Measurements from ENCODE around the gene ADAMTS7. TPM values are rescaled to one million over a fixed set of nuclear protein-coding genes. Genes with fewer than 3 reads are reported as not detected.
"Not testable (repeated sequence)": the region's sequence is repeated elsewhere in the genome, so short reads cannot be mapped to it uniquely, and the experiment has no call there.

ADAMTS7 gene
- total RNA-seq, 1 donor from 2014 or later = 51.9 TPM

- TF ChIP-seq CTCF (conservative IDR thresholded peaks at IDR 0.05) = no peak
- Mint-ChIP-seq H3K27me3 (no peaks in the 10 kb centered on the region), H3K36me3 (no peaks in the 10 kb centered on the region), H3K4me3 (no peak overlapping the region), H3K27ac (no peak overlapping the region), H3K4me1 (ENCODE audit: unreplicated experiment) (no peaks in the 10 kb centered on the region), H3K9me3 (no peaks in the 10 kb centered on the region)
- no peak for DNase-seq (ENCODE audit: extremely low spot score, unreplicated experiment)
These were observed 35.8 kb downstream of the ADAMTS7 start for GRCh38 chr15:78775472-78775871.

GRCh38 chr15:78774451-78774990, 36.7 kb downstream of the ADAMTS7 start:
- H3K4me1 Mint-ChIP-seq (ENCODE audit: unreplicated experiment); DNase-seq (ENCODE audit: extremely low spot score, unreplicated experiment): not testable (repeated sequence)

GRCh38 chr15:78773765-78774450, 37.4 kb downstream of the ADAMTS7 start:
- not testable (repeated sequence) for H3K36me3 Mint-ChIP-seq; H3K9me3 Mint-ChIP-seq; H3K27ac Mint-ChIP-seq; DNase-seq (ENCODE audit: extremely low spot score, unreplicated experiment); H3K4me3 Mint-ChIP-seq; H3K27me3 Mint-ChIP-seq; H3K4me1 Mint-ChIP-seq (ENCODE audit: unreplicated experiment)

More at GRCh38 chr15:78774451-78774990, 36.7 kb downstream of the ADAMTS7 start:
- not testable (repeated sequence) for H3K36me3 Mint-ChIP-seq, H3K4me3 Mint-ChIP-seq, H3K27me3 Mint-ChIP-seq, H3K27ac Mint-ChIP-seq, H3K9me3 Mint-ChIP-seq

GRCh38 chr15:78772738-78773137, 38.5 kb downstream of the ADAMTS7 start:
- no peak for DNase-seq (ENCODE audit: extremely low spot score, unreplicated experiment)
- Mint-ChIP-seq H3K27ac (no peak overlapping the region), H3K9me3 (no peaks in the 10 kb centered on the region), H3K36me3 (no peaks in the 10 kb centered on the region), H3K4me3 (no peak overlapping the region), H3K4me1 (ENCODE audit: unreplicated experiment) (no peaks in the 10 kb centered on the region), H3K27me3 (no peaks in the 10 kb centered on the region)
- no peak for TF ChIP-seq CTCF (conservative IDR thresholded peaks at IDR 0.05)

- not testable (repeated sequence) for H3K4me1 Mint-ChIP-seq (ENCODE audit: unreplicated experiment); H3K4me3 Mint-ChIP-seq; H3K27ac Mint-ChIP-seq; H3K36me3 Mint-ChIP-seq; H3K27me3 Mint-ChIP-seq; DNase-seq (ENCODE audit: extremely low spot score, unreplicated experiment); H3K9me3 Mint-ChIP-seq
These were observed 39.7 kb downstream of the ADAMTS7 start for GRCh38 chr15:78771436-78772000.

- H3K4me3 Mint-ChIP-seq; H3K27ac Mint-ChIP-seq; H3K36me3 Mint-ChIP-seq; H3K4me1 Mint-ChIP-seq (ENCODE audit: unreplicated experiment); H3K9me3 Mint-ChIP-seq; H3K27me3 Mint-ChIP-seq; DNase-seq (ENCODE audit: extremely low spot score, unreplicated experiment): not testable (repeated sequence)
These were observed 40.2 kb downstream of the ADAMTS7 start for GRCh38 chr15:78771020-78771419.

GRCh38 chr15:78769473-78770225, 41.6 kb downstream of the ADAMTS7 start:
- not testable (repeated sequence) for H3K4me3 Mint-ChIP-seq; H3K27me3 Mint-ChIP-seq; DNase-seq (ENCODE audit: extremely low spot score, unreplicated experiment); H3K27ac Mint-ChIP-seq; H3K36me3 Mint-ChIP-seq; H3K9me3 Mint-ChIP-seq; H3K4me1 Mint-ChIP-seq (ENCODE audit: unreplicated experiment)

Data from type B pancreatic cell (in vitro differentiated cells).